ENCODE measurements around the gene LRTM2. TPM values are rescaled to one million over a fixed set of nuclear protein-coding genes. Genes with fewer than 3 reads are reported as not detected.
"Not testable (repeated sequence)": the region's sequence is repeated elsewhere in the genome, so short reads cannot be mapped to it uniquely, and the experiment has no call there.

Gene LRTM2
- polyA plus RNA-seq, 3 donors, result 0.31 to 0.42 (median 0.33) TPM

- no peak for DNase-seq (ENCODE audit: low read depth in 3 of 3, low spot score in 2 of 3)
Observed at GRCh38 chr12:1810201-1810930, 10.0 kb upstream of the LRTM2 start.

GRCh38 chr12:1810931-1811280 lies 9.5 kb upstream of the LRTM2 start:
- DNase-seq (ENCODE audit: low read depth in 3 of 3, low spot score in 2 of 3), result no peak

- no peak for DNase-seq (ENCODE audit: low read depth in 3 of 3, low spot score in 2 of 3)
Observed at GRCh38 chr12:1811281-1811947, 9.0 kb upstream of the LRTM2 start.

GRCh38 chr12:1811948-1812291 lies 8.4 kb upstream of the LRTM2 start:
- no peak for DNase-seq (ENCODE audit: low read depth in 3 of 3, low spot score in 2 of 3)

GRCh38 chr12:1812650-1813302 lies 7.6 kb upstream of the LRTM2 start:
- DNase-seq (ENCODE audit: low read depth in 3 of 3, low spot score in 2 of 3), result no peak

GRCh38 chr12:1814266-1814665 lies 6.1 kb upstream of the LRTM2 start:
- DNase-seq (ENCODE audit: low read depth in 3 of 3, low spot score in 2 of 3), result no peak

GRCh38 chr12:1815108-1815507 lies 5.3 kb upstream of the LRTM2 start:
- DNase-seq (ENCODE audit: low read depth in 3 of 3, low spot score in 2 of 3), result no peak

- DNase-seq (ENCODE audit: low read depth in 3 of 3, low spot score in 2 of 3), result no peak
Observed at GRCh38 chr12:1815814-1816729, 4.3 kb upstream of the LRTM2 start.

GRCh38 chr12:1816730-1817348 lies 3.5 kb upstream of the LRTM2 start:
- no peak for DNase-seq (ENCODE audit: low read depth in 3 of 3, low spot score in 2 of 3)

- DNase-seq (ENCODE audit: low read depth in 3 of 3, low spot score in 2 of 3), result not testable (repeated sequence)
Observed at GRCh38 chr12:1817928-1818327, 2.4 kb upstream of the LRTM2 start.

GRCh38 chr12:1819050-1819449 lies 1.3 kb upstream of the LRTM2 start:
- no peak for DNase-seq (ENCODE audit: low read depth in 3 of 3, low spot score in 2 of 3)

GRCh38 chr12:1819571-1819970 lies 794 bp upstream of the LRTM2 start:
- no peak for DNase-seq (ENCODE audit: low read depth in 3 of 3, low spot score in 2 of 3)

- no peak for DNase-seq (ENCODE audit: low read depth in 3 of 3, low spot score in 2 of 3)
Observed at GRCh38 chr12:1820896-1821291, 529 bp downstream of the LRTM2 start.

GRCh38 chr12:1821805-1822204 lies 1.4 kb downstream of the LRTM2 start:
- DNase-seq (ENCODE audit: low read depth in 3 of 3, low spot score in 2 of 3), result no peak

- no peak for DNase-seq (ENCODE audit: low read depth in 3 of 3, low spot score in 2 of 3)
Observed at GRCh38 chr12:1822699-1823098, 2.3 kb downstream of the LRTM2 start.

- DNase-seq (ENCODE audit: low read depth in 3 of 3, low spot score in 2 of 3), result no peak
Observed at GRCh38 chr12:1823237-1823636, 2.9 kb downstream of the LRTM2 start.

- DNase-seq (ENCODE audit: low read depth in 3 of 3, low spot score in 2 of 3), result no peak
Observed at GRCh38 chr12:1825382-1826102, 5.2 kb downstream of the LRTM2 start.

- no peak for DNase-seq (ENCODE audit: low read depth in 3 of 3, low spot score in 2 of 3)
Observed at GRCh38 chr12:1826401-1826800, 6.0 kb downstream of the LRTM2 start.

GRCh38 chr12:1826867-1827705 lies 6.7 kb downstream of the LRTM2 start:
- no peak for DNase-seq (ENCODE audit: low read depth in 3 of 3, low spot score in 2 of 3)
